NCI-H146 (cell line): Measurements from ENCODE around the gene PRDM15.

ENCODE experiments used
- DNase-seq: peaks from one replicate; lab custom pipeline; 2025; lab: John Stamatoyannopoulos, UW

PRDM15 gene

GRCh38 chr21:41907496-41908258 lies 28.5 kb upstream of the PRDM15 start:
- DNase-seq = no peak

DNA sequence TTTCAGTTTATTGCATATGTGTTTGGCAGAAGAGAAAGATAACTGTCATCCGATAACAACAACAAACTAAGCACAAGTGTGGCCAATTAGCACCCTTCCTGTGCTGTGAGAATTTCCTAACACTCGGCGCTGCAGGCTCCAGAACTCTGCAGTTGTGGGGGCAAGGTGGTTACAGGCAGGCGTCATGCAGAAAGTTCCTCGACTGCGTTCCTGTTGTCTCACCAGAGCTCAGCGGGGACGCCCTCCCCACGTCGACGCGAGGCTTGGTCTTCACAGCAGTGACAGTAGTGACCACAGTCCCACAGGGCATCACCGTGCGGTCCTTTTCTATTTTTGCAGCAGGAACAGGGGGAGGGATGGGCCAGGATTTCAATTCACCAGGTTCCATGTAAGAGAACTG lies 27.6 kb upstream of the PRDM15 start:
- no peak for DNase-seq

GRCh38 chr21:41903559-41904351 lies 24.6 kb upstream of the PRDM15 start:
- DNase-seq = no peak

DNA sequence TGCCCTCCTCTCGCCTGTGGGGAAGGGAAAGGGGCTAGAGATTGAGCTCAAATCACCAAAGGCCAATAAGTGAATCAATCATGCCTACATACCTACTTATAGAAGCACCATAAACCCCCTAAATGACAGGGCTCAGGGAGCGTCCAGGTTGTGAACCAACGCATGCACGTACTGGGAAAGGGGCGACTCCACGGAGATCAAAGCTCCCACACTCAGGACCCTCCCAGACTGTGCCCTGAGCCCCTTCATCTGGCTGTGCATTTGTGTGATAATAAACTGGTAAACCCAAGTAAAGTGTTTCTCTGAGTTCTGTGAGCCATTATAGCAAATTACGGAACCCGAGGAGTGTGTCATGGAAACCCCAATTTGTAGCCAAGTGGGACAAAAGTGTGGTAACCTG lies 23.8 kb upstream of the PRDM15 start:
- DNase-seq = no peak

DNA sequence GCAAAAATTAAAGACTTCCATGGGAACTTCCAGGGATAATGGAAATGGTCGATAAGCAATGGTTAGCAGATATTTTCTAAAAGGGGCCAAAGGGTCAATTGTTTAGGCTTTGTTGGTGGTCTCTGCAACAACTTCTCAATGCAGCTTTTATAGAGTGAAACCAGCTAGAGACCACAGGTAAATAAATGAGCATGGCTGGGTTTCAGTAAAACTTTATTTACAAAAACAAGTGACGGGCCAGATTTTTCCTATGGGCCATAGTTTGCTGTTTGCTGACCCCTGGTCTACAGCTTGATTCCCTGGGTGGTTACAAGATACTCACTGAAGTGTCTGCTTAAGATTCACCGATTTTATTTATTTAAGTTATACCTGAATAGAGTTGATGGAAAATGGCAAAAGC lies 22.6 kb upstream of the PRDM15 start:
- DNase-seq = no peak

DNA sequence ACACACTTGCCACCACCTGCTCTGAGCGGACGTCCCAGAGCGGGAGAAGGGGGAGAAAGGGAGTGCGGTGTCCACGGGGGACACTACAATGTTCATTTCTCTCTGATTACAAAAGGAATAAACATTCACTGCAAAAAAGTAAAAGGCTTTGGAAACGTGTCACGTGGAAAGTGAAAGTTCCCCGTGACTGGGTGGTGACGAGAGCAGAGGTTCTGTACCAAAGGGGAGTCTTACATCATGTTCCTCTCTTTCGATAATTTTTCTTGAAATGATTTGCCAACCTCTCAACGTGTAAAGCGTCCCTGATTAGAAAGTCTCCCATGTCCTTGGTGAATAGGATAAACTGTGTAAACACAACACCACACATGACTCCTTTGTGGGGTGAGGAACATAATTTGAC lies 22.0 kb upstream of the PRDM15 start:
- DNase-seq = no peak

- DNase-seq = no peak
Measured at GRCh38 chr21:41900401-41900800, 21.3 kb upstream of the PRDM15 start.

GRCh38 chr21:41899426-41900202 lies 20.5 kb upstream of the PRDM15 start:
- no peak for DNase-seq

GRCh38 chr21:41898998-41899397 lies 19.9 kb upstream of the PRDM15 start:
- no peak for DNase-seq

DNA sequence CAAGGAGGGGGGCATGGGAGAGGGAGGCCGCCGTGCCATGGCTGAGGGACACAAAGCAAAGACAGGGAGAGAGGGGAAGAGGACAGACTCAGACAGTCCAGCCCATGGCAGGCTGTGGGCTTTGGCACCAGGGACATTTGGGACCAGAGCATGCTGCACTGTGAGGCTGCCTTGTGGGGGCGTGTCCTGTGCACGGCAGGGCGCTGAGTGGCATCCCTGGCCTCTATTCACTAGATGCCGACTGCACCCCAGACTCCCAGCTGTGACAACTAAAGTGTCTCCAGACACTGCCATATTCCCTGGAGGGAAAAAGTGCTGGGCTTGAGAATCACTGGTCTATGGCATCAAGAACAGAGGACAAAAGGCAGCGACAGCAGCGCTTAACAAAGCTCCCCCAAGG lies 18.6 kb upstream of the PRDM15 start:
- no peak for DNase-seq

GRCh38 chr21:41897047-41897669 lies 18.0 kb upstream of the PRDM15 start:
- DNase-seq = no peak

DNA sequence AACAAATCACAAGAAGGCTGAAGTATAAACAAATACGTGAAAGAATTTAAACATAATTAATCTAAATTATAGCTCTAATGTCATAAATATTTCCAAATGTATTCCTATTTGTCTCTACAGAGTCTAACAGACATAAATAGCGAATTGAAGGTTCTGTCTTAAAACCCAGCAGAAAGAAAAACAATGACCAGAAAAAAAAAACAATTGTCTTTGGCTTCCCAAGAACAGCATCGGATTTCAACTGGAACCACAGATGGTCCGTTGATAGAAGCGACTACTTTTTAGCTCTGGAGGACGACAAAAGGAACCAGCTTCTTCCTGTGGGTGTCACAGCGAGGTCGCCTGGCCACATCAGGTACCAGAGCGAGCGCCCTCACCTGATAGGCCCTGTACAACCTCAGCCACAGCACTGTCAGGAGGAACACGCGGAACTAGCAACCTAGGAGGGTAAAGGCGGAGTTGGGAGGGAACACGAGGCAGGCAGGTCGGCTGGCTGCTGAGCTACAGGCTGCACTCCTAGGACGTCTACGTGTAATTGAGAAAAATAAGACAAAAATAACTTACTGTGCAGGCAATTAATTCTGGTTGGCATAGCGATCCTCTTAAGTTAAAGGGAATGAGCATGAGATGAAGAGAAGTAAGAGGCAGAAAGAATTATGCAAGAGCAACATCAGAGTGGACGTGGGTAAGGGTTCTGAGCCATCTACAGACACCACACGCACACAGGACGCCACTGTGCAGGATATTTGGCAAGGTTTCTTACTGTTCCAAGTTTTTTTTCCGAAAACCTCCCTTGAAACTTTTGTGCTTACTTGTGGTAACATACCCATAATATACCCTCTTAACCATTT lies 16.7 kb upstream of the PRDM15 start:
- no peak for DNase-seq

DNA sequence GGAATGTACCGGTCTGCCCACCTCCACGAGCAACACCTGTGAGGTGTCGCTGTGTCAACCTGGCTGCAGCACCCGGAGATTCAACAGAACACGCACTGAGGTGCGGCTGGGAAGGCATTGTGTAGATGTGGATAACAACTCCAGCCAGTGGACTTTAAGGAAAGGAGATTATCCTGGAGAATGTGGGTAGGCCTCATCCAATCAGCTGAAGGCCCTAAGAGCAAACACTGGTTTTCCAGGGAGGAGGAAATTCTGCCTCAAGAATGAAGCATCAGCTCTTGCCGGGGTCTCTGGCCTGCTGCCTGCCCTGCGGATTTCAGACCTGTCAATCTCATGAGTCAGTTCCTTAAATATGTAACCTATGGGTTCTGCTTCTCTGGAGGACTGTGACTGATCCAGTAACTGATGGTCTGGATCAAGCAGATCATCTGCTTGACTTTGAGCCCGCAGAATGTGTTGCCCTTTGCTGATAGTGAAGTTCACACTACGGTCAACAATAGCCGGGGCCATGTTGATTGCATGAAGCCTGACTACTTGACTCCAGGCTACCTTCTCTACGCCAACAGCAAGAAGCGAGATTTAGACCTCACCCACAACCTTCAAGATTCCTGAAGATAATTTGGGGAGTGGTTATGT lies 15.9 kb upstream of the PRDM15 start:
- DNase-seq = no peak

DNA sequence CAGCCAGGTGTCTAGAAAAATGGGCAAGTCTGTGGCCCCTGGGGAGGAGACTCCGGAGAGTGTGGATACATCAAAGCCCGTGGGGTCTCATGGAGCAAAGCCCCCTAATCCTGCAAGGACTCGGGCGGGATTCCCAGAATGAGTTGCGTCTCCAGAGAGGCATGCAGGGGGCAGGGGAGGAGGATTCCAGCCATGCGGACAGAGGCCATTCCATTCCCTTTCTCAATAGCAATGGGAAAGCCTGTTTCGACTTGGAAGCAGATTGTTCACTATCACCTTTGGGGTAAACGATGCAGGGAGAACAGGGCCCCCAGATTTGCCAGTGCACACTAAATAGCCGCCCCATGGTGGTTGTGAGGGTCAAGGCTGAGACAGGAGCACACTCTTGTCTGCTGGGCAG lies 15.4 kb upstream of the PRDM15 start:
- DNase-seq = no peak

GRCh38 chr21:41892726-41893125 lies 13.6 kb upstream of the PRDM15 start:
- DNase-seq = no peak

DNA sequence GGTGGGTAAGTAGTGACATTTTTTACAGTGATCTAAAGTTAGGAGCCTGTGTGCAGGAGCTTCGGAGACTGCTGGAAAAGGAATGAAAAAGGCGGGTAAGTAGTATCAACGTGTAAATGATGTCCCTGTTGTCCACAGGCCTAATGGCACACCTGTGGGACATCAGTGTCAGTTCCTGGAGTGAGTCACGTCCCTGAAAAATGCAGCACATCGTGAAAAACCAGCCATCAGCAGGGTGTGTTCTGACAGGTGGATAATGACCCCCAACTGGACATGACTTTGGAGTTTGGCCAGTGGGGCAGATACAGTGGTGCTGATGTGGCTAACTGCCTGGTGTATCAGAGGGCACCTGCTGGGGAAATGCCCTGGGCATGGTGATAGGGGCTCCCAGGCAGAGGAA lies 12.0 kb upstream of the PRDM15 start:
- DNase-seq = no peak

DNA sequence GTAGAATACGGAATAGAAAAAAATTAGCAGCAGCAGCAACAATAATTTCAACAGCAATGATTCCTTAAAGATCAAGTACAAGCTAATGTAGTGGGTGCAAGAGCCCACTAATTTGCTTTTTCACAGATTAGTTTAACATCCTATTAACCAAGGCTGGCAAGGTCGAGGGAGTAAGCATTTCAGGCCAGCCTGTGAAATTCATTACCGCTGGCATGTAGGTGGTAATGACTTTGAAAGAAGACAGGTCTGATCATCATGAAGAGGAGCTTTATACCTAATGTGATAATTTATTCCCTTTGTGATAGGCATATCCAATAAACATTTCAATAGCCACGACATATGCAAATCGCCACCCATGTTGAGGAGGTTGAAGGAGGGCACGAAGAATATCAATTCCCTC lies 11.2 kb upstream of the PRDM15 start:
- DNase-seq = no peak

GRCh38 chr21:41888749-41889376 lies 9.7 kb upstream of the PRDM15 start:
- DNase-seq = no peak

GRCh38 chr21:41887667-41888066 lies 8.5 kb upstream of the PRDM15 start:
- DNase-seq = no peak

- no peak for DNase-seq
Measured at GRCh38 chr21:41886328-41886727, 7.2 kb upstream of the PRDM15 start.
